Left lung (tissue), 10 donors: ENCODE results near the gene CDK18. TPM values are rescaled to one million over a fixed set of nuclear protein-coding genes. Genes with fewer than 3 reads are reported as not detected.
A peak's percentile ranks its signal among the peaks of the same experiment; 100 is the strongest.

Experiments used
- ATAC-seq: fragments of 200-7000 bp; cut with Tn5 transposase; one replicate; pipeline ENCODE4 v1.9.1; 2020; ENCODE audit warnings: moderate library complexity
- DNase-seq, 4 donors: peaks; one replicate each; pipeline ENCODE4 v3.0.0-alpha.2; 2013 to 2020
- H3K27ac ChIP-seq, 2 donors: fragments of 200-600 bp; sonication (generic) in 1 of 2; one replicate each; pipeline versions ENCODE4 v1.5.0 to v1.8.0; 2020 to 2021
- H3K27me3 ChIP-seq, 2 donors: fragments of 200-600 bp; sonication (generic) in 1 of 2; one replicate each; pipeline versions ENCODE4 v1.5.0 to v1.8.0; 2020 to 2021
- H3K36me3 ChIP-seq, 2 donors: fragments of 200-600 bp; sonication (generic) in 1 of 2; one replicate each; pipeline versions ENCODE4 v1.5.0 to v1.8.0; 2020 to 2021
- H3K4me1 ChIP-seq, 2 donors: fragments of 200-600 bp; one replicate each; pipeline ENCODE4 v1.8.0; 2021
- H3K4me3 ChIP-seq, 2 donors: fragments of 200-600 bp; sonication (generic) in 1 of 2; one replicate each; pipeline versions ENCODE4 v1.5.0 to v1.8.0; 2020 to 2021; ENCODE audit warnings: mild to moderate bottlenecking in 1 of 2
- H3K9me3 ChIP-seq, 2 donors: fragments of 200-600 bp; sonication (generic) in 1 of 2; one replicate each; pipeline versions ENCODE4 v1.5.0 to v1.8.0; 2020 to 2021
- intact Hi-C, 2 donors: fragments of 100-400 bp; cut with DNase I; formaldehyde crosslinking; loops; one replicate each; pipeline versions ENCODE4 v1.11.2 to v1.14.2; 2022
- polyA plus RNA-seq, 6 donors: library from polyadenylated mRNA; unstranded; fragments of 120-200 nt; gene quantifications; one replicate each; pipeline ENCODE4 v1.2.1, GENCODE V29; 2013; ENCODE audit not compliant: insufficient read length in 6 of 6
- total RNA-seq, 2 donors: library from RNA; stranded (reverse); fragmentation: NEBNext Ultra II Directional; extraction: Animal tissue kit (Norgen Biotek cat#: 25700); gene quantifications; one replicate each; pipeline ENCODE4 v1.2.1, GENCODE V29; 2021
- TF ChIP-seq, protein P1 (sequence below), 2 donors: fragments of 200-600 bp; sonication (generic) in 1 of 2; IDR thresholded peaks; one replicate each; pipeline versions ENCODE4 v1.5.0 to v1.8.0; 2021; ENCODE audit warnings: antibody characterized with exemption in 2 of 2
- donor health status: DM: no; HTN: yes; CAD: no.
- donor health status: DM: no; HTN: no; CAD: no.

The CDK18 gene
- total and polyA plus RNA-seq, 8 donors, result 18.5 to 30.1 (median 23.4) TPM

GRCh38 chr1:205547936-205548827 is 43.7 kb downstream of the CDK18 start:
- H3K27ac ChIP-seq, result no peak overlapping the region
- no peaks in the 10 kb centered on the region for H3K9me3 ChIP-seq
- H3K27me3 ChIP-seq, result peaks cover 0 to 25% of the 10 kb centered on the region in 2 donors
- no peak overlapping the region for H3K4me3 ChIP-seq
- no peaks in the 10 kb centered on the region for H3K36me3 ChIP-seq
- intact Hi-C loops, result no loop called here
- DNase-seq, result peak in 1 of 4 donors; percentile 25
- H3K4me1 ChIP-seq, result peaks cover 0 to 16% of the 10 kb centered on the region in 2 donors
- TF ChIP-seq, protein P1, sequence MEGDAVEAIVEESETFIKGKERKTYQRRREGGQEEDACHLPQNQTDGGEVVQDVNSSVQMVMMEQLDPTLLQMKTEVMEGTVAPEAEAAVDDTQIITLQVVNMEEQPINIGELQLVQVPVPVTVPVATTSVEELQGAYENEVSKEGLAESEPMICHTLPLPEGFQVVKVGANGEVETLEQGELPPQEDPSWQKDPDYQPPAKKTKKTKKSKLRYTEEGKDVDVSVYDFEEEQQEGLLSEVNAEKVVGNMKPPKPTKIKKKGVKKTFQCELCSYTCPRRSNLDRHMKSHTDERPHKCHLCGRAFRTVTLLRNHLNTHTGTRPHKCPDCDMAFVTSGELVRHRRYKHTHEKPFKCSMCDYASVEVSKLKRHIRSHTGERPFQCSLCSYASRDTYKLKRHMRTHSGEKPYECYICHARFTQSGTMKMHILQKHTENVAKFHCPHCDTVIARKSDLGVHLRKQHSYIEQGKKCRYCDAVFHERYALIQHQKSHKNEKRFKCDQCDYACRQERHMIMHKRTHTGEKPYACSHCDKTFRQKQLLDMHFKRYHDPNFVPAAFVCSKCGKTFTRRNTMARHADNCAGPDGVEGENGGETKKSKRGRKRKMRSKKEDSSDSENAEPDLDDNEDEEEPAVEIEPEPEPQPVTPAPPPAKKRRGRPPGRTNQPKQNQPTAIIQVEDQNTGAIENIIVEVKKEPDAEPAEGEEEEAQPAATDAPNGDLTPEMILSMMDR (IDR thresholded peaks at IDR 0.05), result no peak
- no peak for ATAC-seq

- intact Hi-C loops, result no loop called here
- Histone ChIP-seq H3K4me3 (no peak overlapping the region), H3K27me3 (no peaks in the 10 kb centered on the region), H3K9me3 (peaks cover 0 to 9% of the 10 kb centered on the region in 2 donors), H3K27ac (no peak overlapping the region), H3K4me1 (no peaks in the 10 kb centered on the region), H3K36me3 (no peaks in the 10 kb centered on the region)
- TF ChIP-seq, protein P1 (IDR thresholded peaks at IDR 0.05), result no peak
- ATAC-seq (no peak), DNase-seq (no peak)
These were observed 49.8 kb downstream of the CDK18 start for GRCh38 chr1:205554026-205554811.

DNA sequence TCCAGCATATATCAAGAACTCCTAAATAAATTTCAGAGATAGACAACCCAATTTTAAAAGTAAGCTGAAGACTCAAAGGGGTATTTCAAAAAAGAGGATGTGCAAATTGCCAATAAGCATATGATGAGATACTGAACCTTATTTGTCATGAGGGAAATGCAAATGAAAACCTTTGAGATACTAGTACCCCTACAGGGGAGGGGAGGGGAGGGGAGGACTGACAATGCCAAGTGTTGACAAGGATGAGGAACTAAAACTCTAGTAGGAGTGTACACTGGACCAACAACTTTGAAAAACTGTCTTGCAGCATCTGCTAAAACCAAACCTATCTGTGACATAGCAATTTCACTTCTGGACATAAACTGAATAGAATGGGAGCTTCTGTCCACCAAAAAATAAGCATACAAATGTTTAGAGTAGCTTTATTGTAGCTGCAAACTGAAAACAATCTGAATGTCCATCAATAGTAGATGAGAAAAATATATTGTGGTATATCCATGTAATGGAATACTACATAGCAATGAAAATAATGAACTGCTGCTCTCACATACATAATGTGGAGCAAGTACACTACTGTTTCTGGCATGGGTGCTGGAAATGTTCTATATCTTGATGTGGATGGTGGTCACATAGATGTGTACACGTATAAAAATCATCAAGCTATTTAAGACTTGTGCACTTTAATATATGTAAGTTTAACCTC is 57.2 kb downstream of the CDK18 start:
- TF ChIP-seq, protein P1 (IDR thresholded peaks at IDR 0.05), result no peak
- Histone ChIP-seq H3K4me1 (no peaks in the 10 kb centered on the region), H3K27me3 (peaks cover 0 to 25% of the 10 kb centered on the region in 2 donors), H3K27ac (no peak overlapping the region), H3K9me3 (peaks cover 0 to 11% of the 10 kb centered on the region in 2 donors), H3K36me3 (no peaks in the 10 kb centered on the region), H3K4me3 (no peak overlapping the region)
- ATAC-seq, result no peak
- DNase-seq, result no peak
- intact Hi-C loops, result no loop called here

GRCh38 chr1:205563927-205564441 is 59.5 kb downstream of the CDK18 start:
- Histone ChIP-seq H3K27me3 (peaks cover 18 to 48% of the 10 kb centered on the region in 2 donors), H3K4me1 (peaks cover 0 to 2% of the 10 kb centered on the region in 2 donors), H3K36me3 (no peaks in the 10 kb centered on the region), H3K4me3 (no peak overlapping the region), H3K9me3 (peaks cover 0 to 11% of the 10 kb centered on the region in 2 donors), H3K27ac (no peak overlapping the region)
- ATAC-seq, result peak; percentile 76
- intact Hi-C loops, result no loop called here
- TF ChIP-seq, protein P1 (IDR thresholded peaks at IDR 0.05), result no peak
- DNase-seq, result peak in 1 of 4 donors; percentile 44
